HG02870 (cell line): ENCODE data around the gene TTBK1.

Source experiments
- ATAC-seq: cut with Tn5 transposase; IDR thresholded peaks from one replicate; pipeline ENCODE4 v1.9.1; 2021; ENCODE audit warnings: mild to moderate bottlenecking, moderate library complexity; ENCODE audit not compliant: unreplicated experiment

Gene TTBK1

DNA sequence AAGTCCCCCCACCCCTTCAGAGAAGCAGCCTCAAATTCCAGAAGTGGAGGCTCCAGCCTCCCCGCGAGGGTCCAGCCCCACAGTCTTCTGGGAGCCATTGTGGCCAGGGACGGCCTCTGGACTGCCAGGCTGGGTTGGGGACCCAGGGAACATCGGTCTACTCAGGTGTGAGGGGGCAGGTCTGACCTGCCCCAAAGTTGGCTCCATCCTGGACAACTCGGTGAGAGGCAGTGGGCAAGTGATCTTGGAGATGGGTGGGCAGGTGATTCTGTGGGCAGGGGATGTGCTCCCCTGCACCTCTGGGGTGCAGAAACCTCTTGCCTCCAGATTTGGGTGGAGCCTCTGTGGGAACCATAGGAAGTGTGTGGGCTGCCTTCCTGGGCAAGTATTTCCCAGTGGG is 42.6 kb downstream of the TTBK1 start:
- no peak for ATAC-seq

DNA sequence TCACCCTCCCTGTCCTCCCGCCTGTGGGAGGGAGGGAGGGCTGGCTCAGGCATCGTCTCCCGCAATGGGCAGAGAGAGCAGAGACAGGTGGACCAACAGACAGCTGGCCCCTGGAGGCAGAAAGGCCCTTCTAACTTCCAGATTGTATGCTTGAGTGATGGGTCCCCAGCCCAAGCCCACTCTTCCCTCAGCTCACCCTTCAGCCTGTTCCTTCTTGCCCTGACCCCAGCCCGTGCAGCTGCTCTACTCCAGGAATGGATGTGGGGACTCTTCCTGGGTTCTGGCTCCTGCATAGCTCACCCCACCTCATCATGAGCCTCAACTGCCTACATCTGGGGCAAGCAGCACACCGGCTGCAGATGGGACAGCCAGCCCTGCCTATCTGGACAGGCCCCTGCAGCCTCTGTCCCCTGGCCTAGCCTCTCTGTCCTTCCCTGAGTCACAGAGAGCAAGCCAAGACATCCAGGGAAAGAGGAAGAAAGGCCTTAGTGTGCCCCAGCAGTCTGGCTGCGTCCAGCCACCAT is 43.2 kb downstream of the TTBK1 start:
- no peak for ATAC-seq

DNA sequence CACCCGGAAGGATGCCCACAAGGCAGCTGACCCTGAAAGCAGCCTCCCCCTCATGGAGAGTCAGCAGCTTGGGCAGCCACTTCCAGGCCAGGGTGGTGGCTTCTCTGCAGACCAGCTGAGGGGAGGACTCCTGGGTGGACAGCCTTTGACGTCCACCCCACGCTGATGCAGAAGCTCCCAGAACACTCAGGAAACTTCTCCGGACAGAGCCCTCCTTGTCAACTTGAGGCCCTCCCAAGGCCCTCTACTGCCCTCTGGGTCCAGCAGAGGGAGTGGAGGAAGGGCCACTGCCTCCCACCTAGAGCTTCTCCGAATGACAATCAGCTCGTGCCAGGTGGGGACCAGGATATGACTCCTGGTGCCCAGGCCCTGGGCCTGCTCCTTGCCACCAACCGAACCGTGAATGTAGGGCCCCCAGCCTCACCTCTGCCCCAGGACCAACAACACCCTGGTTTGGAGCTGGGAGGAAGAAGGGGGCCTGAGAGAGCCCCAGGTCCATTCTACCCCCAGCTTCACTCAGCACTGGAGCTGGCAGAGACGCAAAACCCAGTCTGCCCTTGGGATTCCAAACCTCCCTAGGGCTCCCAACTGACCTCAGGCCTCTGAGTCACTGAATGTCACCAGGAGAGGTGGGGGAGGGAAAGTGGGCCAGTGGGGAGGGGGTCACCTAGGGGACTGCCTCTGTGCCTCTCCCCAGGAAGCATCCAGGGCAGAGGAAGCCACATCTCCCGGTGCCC is 43.9 kb downstream of the TTBK1 start:
- ATAC-seq, result no peak

DNA sequence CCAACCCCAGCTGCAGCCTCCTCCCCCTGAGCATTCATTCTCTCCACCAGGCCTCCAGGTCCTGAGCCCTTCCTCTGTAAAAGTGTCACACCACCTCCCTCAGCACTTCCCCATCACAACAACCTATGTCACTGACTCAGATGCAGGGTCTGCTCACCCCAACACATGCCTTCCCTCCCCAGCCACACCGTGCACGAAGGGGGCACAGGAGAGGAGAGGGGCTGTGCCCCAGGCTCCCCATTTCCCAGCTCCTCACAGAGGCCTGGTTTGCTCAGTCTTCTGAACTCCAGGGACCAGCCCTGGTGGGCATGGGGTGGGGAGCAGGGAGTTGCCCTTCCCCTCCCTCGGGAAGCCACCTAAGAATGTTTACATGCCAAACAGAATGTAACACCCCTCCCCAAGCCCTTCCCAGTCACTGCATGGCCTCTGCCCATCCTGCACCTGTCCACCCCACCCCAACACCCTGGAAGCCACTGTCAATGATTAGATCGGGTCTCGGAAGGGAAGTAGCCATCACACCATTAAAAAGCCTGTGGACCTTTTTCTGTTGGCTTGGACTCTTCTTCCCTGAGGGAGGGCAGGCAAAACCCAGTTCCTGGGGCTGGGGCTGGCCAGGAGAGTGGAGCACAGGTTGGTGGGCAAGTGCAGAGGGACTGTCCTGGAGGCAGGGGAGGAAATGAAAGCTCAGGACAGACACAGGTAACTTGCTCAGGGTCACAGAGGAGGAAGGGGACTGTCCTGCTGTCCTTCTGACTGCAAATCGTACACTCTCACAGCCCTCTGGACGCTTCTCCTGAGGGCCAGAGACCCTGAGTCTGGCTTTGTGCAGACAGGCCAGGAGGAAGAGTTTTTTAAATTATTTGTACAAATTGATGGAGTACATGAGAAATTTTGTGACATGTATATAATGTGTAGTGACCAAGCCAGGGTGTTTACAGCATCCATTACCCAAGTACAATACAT is 44.7 kb downstream of the TTBK1 start:
- no peak for ATAC-seq

DNA sequence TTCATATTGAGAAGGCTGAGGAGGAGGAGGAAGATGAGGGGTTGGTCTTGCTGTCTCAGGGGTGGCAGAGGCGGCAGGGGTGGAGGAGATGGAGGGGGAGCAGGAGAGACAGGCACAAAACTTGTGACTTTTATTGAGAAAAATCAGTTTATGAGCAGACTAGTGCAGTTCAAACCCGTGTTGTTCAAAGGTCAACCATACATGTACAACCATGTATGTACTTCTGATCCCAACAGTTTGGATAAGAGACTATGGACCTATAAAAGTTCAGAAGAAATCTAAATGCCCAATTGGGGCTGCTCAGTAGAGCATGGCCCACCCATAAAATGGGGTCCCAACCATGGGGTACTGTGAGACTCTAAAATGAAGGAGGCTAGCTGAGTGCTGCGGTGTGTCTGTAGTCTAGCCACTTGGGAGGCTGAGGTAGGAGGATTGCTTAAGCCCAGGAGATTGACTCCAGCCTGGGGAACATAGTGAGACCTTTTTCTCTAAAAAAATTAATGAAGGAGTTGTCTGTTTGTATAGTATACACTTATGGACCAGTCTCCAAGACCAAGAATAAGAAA is 47.1 kb downstream of the TTBK1 start:
- ATAC-seq, result no peak

DNA sequence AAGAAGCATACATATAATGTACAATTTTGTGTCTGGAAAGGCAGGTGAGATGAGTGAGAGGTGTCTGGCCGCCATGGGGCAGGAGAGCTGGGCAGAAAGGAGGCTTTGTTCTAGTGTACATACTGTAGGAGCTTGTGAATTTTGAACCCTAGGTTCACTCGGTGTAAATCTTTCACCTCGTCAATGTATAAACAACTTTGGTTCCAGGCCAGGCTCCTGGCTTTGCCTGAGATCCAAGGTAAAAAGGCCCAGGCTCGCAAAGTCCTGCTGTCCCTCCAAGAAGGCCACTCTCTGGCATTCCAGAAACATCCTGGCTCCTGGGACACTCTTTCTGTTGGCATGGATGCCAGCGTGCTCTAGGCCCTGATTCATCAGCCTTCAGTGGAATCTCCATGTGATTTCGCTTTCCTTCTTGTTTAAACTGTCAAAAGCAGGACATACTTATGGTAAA is 47.6 kb downstream of the TTBK1 start:
- ATAC-seq, result no peak

DNA sequence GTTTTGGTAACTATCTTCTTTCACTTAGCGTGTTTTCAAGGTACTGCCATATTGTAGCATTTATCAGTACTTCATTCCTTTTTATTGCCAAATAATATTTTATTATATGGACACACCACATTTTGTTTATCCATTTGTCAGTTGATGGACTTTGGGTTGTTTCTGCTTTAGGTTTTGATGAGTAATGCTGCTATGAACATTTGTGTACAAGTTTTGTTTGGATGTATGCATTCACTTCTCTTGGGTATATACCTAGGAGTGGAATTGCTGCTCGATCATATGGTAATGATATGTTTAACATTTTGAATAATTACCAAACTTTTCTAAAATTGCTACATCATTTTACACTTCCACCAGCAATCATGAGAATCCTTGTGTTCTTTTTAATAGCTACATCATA is 48.4 kb downstream of the TTBK1 start:
- no peak for ATAC-seq

DNA sequence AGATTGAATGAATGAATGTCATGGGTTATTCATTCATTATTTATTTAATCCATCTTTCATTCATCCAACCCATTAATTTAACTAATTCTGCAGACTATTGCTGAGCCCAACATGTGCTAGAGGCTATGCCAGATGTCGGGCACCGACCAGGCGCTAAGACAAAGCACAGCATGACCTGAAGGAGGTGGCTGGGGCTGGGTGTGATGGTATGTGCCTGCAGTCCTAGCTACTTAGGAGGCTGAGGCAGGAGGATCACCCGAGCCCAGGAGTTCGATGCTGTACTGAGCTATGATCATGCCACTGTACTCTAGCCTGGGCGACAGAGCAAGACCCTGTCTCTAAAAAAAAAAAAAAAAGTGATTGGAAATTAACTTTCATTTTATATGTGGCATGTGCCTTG is 49.1 kb downstream of the TTBK1 start:
- no peak for ATAC-seq

DNA sequence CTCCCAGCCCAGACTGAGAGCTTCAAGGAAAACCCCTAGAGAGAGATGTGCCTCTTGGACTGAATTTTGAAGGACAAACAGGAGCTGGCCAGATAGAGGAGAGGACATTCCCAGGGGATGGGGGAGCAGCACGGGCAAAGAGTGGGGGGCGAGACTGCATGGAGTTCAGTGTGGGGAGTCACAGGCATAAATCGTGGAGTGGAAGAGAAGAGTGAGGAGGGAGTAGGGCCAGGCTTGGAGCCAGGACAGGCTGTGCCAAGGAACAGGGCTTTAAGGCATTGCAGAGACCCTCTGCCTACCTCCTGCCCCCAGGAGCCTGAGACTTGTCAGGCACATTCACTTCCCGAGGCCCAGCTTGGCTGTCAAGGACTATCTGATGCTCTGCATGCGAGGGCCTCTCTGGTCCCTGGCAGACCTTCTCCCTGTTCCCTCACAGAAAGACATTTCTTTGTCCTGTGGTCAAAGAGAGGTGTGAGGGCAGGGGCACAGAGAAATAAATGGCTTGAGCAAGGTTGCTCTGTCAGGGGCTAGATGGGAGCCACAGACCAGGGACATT is 49.6 kb downstream of the TTBK1 start:
- no peak for ATAC-seq

DNA sequence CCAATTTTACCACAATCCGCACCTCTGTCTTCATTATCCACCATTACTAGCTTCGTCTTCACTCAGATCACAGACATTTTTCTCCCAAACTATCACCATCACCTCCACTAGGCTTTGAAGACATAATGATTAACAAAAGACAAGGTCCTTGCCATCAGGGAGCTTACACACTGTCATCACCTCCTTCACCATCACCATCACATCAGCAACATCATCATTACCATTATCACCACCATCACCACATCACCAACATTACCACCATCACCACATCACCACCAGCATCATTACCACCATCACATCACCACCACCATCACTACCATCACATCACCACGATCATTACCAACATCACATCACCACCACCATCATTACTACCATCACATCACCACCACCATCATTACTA is 50.4 kb downstream of the TTBK1 start:
- no peak for ATAC-seq

DNA sequence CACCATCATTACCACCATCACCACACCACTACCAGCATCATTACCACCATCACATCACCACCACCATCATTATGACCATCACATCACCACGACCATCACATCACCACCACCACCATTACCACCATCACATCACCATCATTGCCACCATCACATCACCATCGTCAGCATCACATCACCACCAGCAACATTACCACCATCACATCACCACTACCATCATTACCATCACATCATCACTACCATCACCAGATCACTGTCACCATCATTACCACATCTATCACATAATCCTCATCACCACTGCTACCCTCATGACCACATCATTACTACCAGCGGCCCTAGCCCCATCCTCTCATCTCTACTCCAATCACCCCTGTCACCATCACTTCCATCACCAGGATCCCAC is 51.3 kb downstream of the TTBK1 start:
- ATAC-seq, result no peak

DNA sequence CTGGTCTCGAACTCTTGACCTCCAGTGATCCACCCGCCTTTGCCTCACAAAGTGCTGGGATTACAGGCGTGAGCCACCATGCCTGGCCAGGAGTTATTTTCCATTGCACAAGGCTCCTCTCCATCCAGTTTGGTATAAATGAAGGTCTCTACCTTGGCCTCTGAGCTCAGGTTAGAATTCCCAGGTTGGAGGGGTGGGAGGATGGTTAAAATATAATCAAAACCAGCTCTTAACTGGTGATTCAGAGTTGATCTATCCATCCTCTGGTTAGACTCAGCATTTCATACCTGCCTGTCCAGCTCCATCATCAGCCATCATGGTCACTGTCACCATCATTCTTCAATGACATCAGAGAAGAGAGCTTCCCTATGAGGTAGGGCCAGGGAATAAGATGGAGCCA is 52.2 kb downstream of the TTBK1 start:
- ATAC-seq, result no peak

DNA sequence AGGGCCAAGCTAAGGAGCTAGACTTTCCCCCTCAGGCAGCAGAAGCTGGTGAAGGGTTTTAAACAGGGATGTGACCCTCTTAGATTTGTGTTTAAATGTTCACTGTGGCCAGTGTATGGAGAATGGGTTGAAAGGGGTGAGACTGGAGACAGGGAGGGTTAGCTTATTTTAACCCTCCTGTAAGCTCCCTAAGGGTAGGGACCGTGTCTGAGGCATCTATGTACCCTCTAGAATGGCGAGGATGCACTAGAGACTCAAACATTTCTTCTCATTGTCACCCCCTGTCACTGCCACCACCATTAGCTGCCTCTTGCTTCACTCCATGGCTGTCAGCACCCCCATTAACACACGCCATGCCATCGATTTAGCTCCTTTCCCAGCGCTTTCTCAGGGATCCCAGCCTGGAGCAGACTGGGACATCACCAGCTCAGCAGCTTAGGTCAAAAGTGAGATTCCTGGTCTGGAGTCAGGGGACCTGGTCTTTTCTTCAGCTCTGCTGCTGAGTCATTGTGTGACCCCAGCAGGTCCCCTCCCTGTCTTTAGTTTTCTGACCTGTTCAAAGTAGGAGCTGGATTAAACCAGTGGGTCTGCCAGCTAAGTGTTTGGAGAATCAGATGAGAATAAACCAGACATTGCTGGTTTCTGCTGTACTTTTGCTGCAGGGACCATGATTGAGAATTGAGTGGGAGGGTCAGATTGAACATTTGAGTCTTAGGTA is 53.7 kb downstream of the TTBK1 start:
- ATAC-seq, result no peak

DNA sequence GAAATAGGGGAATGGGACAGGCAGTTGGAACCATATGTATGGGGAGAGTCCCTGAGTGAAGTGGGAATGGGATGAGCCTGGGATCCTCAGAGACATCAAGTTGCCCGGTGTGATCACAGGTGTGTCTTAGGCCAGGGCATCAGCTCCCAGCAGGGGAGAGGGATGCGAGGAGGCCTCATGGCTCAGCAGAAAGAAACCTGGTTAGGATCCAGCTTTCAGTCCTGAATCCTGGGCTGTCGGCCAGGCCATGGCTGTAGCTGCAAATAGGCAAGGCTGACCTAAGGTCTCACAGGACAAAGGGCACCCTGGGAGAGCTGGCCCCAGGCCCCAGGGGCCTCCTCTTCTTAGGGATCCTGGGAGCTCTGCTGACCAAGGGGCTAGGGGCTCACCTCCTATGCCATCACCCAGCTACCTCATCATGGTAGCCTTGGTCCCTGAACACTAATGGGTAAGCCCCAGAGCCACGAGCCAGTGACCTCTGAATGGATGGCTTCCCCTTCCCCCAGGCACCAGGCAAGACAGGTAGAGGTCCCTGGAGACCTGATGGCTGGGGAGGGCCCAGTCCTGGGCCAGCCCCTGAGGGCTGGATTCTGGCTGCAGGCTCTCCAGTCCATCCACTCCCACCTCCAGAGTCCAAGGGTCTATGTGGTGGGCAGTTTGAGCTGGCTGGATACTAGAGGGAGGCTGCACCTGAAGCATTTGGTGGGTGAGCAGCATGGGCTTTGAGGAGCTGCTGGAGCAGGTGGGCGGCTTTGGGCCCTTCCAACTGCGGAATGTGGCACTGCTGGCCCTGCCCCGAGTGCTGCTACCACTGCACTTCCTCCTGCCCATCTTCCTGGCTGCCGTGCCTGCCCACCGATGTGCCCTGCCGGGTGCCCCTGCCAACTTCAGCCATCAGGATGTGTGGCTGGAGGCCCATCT is 54.6 kb downstream of the TTBK1 start, which contains the start of gene SLC22A7:
Gene SLC22A7, plus strand, starts transcription at position 617 of the 921 bp plus-strand sequence. Its CDS starts 99 bp downstream, at position 716.
- ATAC-seq, result no peak

DNA sequence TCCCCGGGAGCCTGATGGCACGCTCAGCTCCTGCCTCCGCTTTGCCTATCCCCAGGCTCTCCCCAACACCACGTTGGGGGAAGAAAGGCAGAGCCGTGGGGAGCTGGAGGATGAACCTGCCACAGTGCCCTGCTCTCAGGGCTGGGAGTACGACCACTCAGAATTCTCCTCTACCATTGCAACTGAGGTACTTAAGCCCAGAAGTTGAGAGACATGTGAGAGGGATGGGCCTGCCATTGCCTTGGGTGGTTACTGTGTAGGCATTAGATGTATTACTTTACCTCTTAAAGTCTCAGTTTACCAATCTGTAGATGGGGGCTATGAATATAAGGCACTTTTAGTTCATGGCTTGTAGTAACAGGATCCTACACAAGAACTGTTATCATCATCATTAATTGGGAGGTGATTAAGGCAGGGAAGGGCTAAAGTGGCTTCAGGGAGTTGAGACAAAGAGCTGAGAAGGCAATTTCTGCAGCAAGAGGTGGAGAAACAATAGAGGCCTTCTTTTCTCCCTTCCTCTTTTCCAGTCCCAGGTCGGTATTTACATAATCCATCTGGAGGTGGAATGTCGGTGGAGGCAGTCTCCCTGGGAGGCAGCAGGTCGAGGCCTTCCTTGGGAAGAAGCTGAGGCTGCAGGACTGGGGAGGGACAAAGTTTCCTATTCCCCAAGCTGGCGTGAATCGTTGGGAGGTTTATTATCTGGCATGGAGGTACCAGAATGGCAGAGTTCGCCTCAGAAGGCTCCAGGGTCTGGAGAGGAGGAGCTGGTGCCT is 55.5 kb downstream of the TTBK1 start:
- ATAC-seq, result no peak

DNA sequence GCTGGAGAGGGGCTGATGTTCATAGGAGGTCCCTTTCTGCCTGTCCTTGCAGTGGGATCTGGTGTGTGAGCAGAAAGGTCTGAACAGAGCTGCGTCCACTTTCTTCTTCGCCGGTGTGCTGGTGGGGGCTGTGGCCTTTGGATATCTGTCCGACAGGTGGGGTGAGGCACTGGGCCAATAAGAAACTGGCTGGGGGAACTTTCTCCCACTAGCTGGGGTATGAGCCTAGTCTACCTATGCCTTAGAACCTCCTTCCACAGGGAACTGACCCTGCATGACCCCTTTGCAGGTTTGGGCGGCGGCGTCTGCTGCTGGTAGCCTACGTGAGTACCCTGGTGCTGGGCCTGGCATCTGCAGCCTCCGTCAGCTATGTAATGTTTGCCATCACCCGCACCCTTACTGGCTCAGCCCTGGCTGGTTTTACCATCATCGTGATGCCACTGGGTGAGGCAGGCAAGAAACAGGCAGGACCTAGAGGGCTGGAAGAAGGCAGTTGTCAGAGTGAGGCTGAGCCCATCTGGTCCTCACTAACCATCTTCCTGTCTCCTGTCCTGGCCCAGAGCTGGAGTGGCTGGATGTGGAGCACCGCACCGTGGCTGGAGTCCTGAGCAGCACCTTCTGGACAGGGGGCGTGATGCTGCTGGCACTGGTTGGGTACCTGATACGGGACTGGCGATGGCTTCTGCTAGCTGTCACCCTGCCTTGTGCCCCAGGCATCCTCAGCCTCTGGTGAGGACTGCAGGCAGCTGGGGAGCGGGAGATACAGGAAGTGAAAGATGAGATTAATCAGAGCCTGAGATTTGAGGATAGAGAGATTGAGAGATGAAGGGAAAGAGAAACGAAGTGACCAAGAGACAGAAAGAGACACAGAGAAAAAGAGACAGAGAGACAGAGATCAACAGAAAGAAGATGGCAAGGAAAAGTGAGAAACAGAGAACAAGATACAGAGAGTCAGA is 56.3 kb downstream of the TTBK1 start:
- ATAC-seq, result no peak

DNA sequence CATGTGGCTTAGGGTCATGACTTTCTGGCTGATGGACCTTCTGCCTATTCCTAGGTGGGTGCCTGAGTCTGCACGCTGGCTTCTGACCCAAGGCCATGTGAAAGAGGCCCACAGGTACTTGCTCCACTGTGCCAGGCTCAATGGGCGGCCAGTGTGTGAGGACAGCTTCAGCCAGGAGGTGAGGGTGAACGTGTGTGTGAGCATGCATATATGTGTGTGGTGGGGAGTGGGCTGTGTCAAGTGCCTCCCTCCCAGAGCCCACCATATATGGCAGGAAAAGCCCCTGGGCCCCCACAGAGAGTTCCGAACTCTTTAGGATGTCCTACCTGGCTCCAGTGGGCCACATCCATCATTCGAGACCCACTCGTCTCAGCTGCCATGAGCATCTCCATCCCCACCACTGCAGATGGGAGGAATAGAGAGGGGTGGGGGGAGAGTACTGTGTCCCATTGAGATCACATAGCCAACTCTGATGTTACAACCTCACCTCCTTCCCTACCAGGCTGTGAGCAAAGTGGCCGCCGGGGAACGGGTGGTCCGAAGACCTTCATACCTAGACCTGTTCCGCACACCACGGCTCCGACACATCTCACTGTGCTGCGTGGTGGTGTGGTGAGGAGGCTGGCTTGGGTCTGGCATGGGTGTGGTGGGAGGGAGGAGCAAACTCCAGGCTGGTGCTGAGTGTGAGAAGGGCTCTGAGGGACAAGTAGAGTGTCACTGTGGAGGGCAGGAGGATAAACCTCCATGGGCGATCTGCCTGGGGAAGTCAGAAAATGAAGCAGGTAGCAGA is 58.0 kb downstream of the TTBK1 start:
- no peak for ATAC-seq
